ENCODE measurements around the gene SNAPC1. TPM values are rescaled to one million over a fixed set of nuclear protein-coding genes. Genes with fewer than 3 reads are reported as not detected.

SNAPC1 gene
- total and polyA plus RNA-seq, 2 donors from 2014 or later: 4.4 to 7.2 TPM

DNA sequence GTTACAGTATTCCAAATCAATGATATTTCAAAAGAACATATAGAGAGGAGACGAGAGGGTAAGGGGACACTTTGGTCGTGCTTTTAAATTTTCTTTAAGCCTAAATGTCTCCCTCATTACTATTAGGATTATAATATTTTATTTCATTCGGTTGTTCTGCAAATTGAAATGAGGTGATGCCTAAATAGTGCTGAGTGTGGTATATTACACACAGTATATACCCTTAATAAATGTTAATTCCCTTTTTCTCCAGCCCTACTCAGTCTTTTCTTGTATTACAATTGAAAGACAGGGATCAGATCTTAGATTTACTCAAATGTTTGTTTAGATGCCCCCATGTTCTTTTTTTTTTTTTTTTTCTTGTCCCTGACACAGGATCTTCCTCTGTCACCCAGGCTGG lies 7.7 kb downstream of the SNAPC1 start:
- Histone ChIP-seq H3K36me3 (ENCODE audit: control insufficient read depth in 2 of 3, insufficient read depth in 3 of 3, low read length in 3 of 3) (peaks cover 5 to 20% (median 7%) of the 10 kb centered on the region in 3 donors), H3K9me3 (ENCODE audit: control insufficient read depth in 2 of 3, insufficient read depth in 1 of 3, low read length in 3 of 3) (no peaks in the 10 kb centered on the region), H3K9ac (ENCODE audit: low read length in 3 of 3) (no peak overlapping the region), H3K27me3 (ENCODE audit: control insufficient read depth, insufficient read depth, low read length) (no peaks in the 10 kb centered on the region), H3K27ac (ENCODE audit: low read depth in 2 of 2, low read length in 2 of 2) (no peak overlapping the region), H3K4me3 (ENCODE audit: low read length in 3 of 3) (no peak overlapping the region), H3K4me1 (ENCODE audit: control insufficient read depth in 2 of 3, insufficient read depth in 2 of 3, low read depth in 1 of 3, low read length in 3 of 3) (no peaks in the 10 kb centered on the region)
- TF ChIP-seq, protein P1, sequence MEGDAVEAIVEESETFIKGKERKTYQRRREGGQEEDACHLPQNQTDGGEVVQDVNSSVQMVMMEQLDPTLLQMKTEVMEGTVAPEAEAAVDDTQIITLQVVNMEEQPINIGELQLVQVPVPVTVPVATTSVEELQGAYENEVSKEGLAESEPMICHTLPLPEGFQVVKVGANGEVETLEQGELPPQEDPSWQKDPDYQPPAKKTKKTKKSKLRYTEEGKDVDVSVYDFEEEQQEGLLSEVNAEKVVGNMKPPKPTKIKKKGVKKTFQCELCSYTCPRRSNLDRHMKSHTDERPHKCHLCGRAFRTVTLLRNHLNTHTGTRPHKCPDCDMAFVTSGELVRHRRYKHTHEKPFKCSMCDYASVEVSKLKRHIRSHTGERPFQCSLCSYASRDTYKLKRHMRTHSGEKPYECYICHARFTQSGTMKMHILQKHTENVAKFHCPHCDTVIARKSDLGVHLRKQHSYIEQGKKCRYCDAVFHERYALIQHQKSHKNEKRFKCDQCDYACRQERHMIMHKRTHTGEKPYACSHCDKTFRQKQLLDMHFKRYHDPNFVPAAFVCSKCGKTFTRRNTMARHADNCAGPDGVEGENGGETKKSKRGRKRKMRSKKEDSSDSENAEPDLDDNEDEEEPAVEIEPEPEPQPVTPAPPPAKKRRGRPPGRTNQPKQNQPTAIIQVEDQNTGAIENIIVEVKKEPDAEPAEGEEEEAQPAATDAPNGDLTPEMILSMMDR (IDR thresholded peaks at IDR 0.05; ENCODE audit: borderline replicate concordance, extremely low read depth, insufficient read depth): no peak
- FAIRE-seq: no peak
- intact Hi-C loops (cut with DNase I): no loop called here
- DNase-seq: no peak

DNA sequence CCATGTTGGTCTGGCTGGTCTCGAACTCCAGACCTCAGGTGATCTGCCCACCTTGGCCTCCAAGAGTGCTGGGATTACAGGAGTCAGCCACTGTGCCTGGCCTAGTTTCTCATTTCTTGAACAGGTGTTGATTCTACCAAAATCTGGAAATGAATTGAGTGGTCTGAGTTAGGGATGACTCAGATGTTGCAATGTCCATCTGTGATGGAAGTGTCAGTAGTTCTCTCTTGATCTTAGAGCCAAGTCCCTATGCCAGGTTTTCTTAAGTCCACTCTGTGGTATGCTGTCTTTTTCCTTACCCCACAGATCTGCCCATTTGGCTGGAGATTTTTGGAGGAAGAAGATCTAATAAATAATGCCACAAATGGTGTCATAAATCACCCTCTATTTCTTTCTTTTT lies 12.6 kb downstream of the SNAPC1 start:
- no peaks in the 10 kb centered on the region for H3K27me3 ChIP-seq (ENCODE audit: control insufficient read depth, insufficient read depth, low read length)
- TF ChIP-seq, protein P1 (IDR thresholded peaks at IDR 0.05; ENCODE audit: borderline replicate concordance, extremely low read depth, insufficient read depth): no peak
- no peaks in the 10 kb centered on the region for H3K4me1 ChIP-seq (ENCODE audit: control insufficient read depth in 2 of 3, insufficient read depth in 2 of 3, low read depth in 1 of 3, low read length in 3 of 3)
- H3K27ac ChIP-seq (ENCODE audit: low read depth in 2 of 2, low read length in 2 of 2): no peak overlapping the region
- H3K36me3 ChIP-seq (ENCODE audit: control insufficient read depth in 2 of 3, insufficient read depth in 3 of 3, low read length in 3 of 3): peaks cover 4 to 45% (median 11%) of the 10 kb centered on the region in 3 donors
- no peak overlapping the region for H3K9ac ChIP-seq (ENCODE audit: low read length in 3 of 3)
- H3K4me3 ChIP-seq (ENCODE audit: low read length in 3 of 3): no peak overlapping the region
- DNase-seq (no peak), FAIRE-seq (no peak)
- intact Hi-C loops (cut with DNase I): no loop called here
- H3K9me3 ChIP-seq (ENCODE audit: control insufficient read depth in 2 of 3, insufficient read depth in 1 of 3, low read length in 3 of 3): no peaks in the 10 kb centered on the region

DNA sequence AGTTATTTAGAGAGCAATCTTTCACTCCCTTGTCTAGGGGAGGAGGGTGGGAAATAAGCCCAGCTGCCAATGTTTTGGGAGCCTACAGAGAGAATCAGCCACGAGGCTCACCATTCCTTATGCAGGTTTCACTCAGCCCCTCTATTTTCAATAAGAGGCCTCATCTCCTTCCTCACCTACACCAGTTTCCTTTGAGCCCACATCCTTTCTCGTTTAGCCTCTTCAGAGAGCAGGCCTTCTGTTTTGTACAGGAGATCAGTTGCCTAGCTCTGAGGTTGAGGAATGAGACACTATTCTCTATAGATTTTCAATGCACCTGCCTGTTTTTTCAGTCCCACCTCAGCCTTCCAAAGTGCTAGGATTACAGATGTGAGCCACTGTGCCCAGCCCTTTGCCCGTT lies 17.9 kb downstream of the SNAPC1 start:
- DNase-seq: no peak
- no peaks in the 10 kb centered on the region for H3K9me3 ChIP-seq (ENCODE audit: control insufficient read depth in 2 of 3, insufficient read depth in 1 of 3, low read length in 3 of 3)
- no peak overlapping the region for H3K9ac ChIP-seq (ENCODE audit: low read length in 3 of 3)
- no peak for FAIRE-seq
- intact Hi-C loops (cut with DNase I): no loop called here
- TF ChIP-seq, protein P1 (IDR thresholded peaks at IDR 0.05; ENCODE audit: borderline replicate concordance, extremely low read depth, insufficient read depth): no peak
- no peaks in the 10 kb centered on the region for H3K27me3 ChIP-seq (ENCODE audit: control insufficient read depth, insufficient read depth, low read length)
- H3K36me3 ChIP-seq (ENCODE audit: control insufficient read depth in 2 of 3, insufficient read depth in 3 of 3, low read length in 3 of 3): peaks cover 5 to 48% (median 15%) of the 10 kb centered on the region in 3 donors
- no peak overlapping the region for H3K4me3 ChIP-seq (ENCODE audit: low read length in 3 of 3)
- H3K27ac ChIP-seq (ENCODE audit: low read depth in 2 of 2, low read length in 2 of 2): no peak overlapping the region
- H3K4me1 ChIP-seq (ENCODE audit: control insufficient read depth in 2 of 3, insufficient read depth in 2 of 3, low read depth in 1 of 3, low read length in 3 of 3): no peaks in the 10 kb centered on the region

DNA sequence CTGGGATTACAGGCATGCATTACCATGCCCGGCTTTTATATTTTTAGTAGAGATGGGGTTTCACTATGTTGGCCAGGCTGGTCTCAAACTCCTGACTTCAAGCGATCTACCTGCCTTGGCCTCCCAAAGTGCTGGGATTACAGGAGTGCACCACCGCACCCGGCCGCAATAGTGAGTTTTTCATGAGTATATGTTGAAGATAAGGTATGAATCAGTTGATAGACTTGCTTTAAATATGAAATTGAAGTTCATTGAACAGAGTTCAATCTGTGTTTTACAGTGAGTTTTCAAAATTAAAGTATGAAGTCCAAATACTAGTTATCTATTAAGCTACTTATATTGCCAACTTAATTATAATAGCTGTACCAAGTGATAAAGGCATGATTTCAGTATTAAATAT lies 35.1 kb downstream of the SNAPC1 start:
- no peaks in the 10 kb centered on the region for H3K9me3 ChIP-seq (ENCODE audit: control insufficient read depth in 2 of 3, insufficient read depth in 1 of 3, low read length in 3 of 3)
- no peaks in the 10 kb centered on the region for H3K4me1 ChIP-seq (ENCODE audit: control insufficient read depth in 2 of 3, insufficient read depth in 2 of 3, low read depth in 1 of 3, low read length in 3 of 3)
- FAIRE-seq (no peak), DNase-seq (no peak)
- H3K27ac ChIP-seq (ENCODE audit: low read depth in 2 of 2, low read length in 2 of 2): no peak overlapping the region
- H3K36me3 ChIP-seq (ENCODE audit: control insufficient read depth in 2 of 3, insufficient read depth in 3 of 3, low read length in 3 of 3): peaks cover 0 to 2% (median 0%) of the 10 kb centered on the region in 3 donors
- no peak overlapping the region for H3K4me3 ChIP-seq (ENCODE audit: low read length in 3 of 3)
- TF ChIP-seq, protein P1 (IDR thresholded peaks at IDR 0.05; ENCODE audit: borderline replicate concordance, extremely low read depth, insufficient read depth): no peak
- no peaks in the 10 kb centered on the region for H3K27me3 ChIP-seq (ENCODE audit: control insufficient read depth, insufficient read depth, low read length)
- no peak overlapping the region for H3K9ac ChIP-seq (ENCODE audit: low read length in 3 of 3)
- intact Hi-C loops (cut with DNase I): no loop called here
